HL-60/S4 treated with phorbol 12-myristate 13-acetate at 8.2 ng/mL for 4 days and 3 days (cell line): ENCODE data around the gene ZDHHC24.
"Not testable (repeated sequence)": the region's sequence is repeated elsewhere in the genome, so short reads cannot be mapped to it uniquely, and the experiment has no call there.

Experiments
- in situ Hi-C: fragments of 300-500 bp; cut with MboI; formaldehyde crosslinking; loops from 2 replicates; pipeline ENCODE4 v1.15.0; 2022; ENCODE audit warnings: low sequenced_read_pairs

The ZDHHC24 gene

DNA sequence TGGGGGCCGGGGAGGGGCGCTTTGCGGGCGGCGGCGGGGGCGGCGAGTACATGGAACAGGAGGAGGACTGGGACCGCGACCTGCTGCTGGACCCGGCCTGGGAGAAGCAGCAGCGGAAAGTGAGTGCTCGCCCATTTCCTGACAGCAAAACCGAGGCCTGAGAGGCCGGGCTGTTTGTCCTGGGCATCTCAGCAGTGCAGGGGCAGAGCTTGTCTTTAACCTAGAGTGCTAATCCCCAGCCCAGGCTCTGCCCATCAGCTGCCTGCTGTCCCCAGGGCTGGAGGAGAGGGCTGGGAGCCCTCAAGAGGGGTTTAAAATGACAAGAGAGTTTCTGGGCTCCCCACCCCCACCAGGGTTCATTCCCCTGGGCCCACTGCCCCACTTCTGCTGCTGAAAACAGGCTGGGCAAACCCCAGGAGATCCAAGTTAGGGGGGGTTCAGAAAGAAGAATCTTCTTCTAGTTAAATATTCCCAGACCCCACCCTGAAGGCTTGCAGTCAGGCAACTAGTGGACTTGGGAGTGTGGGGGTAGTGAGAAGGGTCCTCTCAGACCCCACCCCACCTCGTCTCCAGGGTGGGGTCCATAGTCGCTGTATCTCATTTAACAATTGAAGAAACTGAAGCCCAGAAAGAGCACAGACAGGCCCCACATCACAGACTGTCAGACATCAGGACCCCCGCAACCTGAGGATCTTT, 1.3 kb upstream of the ZDHHC24 start:
- in situ Hi-C loops: no loop called here

DNA sequence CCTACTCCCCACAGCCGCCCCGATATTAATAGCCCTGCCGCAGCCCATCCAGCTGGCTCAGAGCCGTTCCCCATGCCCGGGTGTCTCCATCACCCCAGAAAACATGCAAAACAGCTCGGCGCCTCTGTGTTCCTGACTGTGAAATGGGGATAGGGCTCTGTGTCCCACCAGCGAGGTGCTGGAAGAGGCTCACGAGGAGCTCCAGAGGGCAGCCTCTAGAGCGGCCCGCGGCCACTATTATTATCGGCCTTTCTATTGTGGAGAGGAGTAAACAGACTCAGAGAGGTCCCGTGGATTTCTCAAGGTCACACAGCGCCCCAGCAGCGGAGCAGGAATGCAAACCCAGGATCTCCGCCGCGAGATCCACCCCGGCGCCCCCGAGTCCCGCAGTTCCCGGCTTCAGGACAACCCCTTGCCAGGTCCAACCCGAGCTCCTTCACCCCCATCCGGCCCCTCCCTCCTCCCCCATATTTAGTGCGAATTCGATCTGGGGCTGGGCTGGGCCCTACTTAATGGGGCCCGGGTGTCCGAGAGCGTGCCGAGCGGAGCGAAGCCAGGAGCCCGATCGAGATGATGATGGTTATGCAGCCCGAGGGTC, 619 bp upstream of the ZDHHC24 start, which contains the start of gene ACTN3:
TSS of gene ACTN3 (plus strand) at position 536 of the 598 bp plus-strand sequence. CDS start at position 571, 35 bp downstream.
- in situ Hi-C loops: no loop called here

DNA sequence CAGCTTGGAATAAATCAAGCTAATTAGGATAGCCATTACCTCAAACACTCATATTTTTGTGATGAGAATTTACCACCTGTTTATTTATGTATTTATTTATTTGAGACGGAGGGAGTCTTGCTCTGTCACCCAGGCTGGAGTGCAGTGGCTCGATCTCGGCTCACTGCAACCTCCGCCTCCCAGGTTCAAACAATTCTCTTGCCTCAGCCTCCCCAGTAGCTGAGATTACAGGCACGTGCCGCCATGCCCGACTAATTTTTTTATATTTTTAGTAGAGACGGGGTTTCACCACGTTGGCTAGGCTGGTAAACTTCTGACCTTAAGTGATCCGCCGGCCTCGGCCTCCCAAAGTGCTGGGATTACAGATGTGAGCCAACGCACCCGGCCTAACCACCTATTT, 896 bp downstream of the ZDHHC24 start:
- in situ Hi-C loops: not testable (repeated sequence)

DNA sequence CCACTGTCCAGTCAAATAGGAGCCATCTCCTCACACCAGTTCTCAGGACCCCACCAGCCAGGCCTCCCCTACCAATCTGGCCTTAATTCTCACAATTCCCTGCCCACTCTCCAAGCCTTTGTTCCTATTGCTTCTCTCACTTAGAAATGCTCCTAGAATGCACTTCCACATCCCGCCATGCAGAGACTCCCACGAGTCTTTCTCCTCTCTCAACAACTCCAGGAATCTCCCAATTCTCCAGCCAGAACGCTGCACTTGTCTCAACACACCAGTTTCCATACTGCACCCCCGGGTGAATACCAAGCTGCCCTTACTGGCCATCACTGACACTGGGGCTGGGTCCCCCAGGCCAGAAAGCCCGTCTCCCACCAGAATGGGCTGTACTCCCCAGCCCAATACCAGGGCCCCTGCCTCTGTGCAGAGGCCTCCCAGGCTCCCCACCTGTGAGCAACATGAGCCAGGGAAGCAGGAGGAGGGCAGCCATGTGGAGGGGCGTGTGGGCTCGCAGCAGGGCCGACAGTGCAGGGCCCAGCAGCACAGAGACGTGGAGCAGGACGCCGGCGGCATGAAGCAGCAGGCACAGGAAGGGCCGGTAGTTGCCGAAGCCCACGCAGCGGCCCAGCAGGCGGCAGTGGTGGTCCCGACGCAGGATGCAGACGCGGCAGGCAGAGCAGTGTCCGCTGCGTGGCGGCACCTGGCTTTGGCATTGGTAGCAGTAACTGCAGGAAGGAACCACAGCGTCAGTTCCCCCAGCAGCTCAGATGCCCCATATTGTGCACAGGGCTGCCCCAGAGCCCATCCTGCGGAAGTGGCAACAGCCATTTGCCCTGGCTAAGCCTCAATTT, 2.4 kb downstream of the ZDHHC24 start:
- in situ Hi-C loops: no loop called here

DNA sequence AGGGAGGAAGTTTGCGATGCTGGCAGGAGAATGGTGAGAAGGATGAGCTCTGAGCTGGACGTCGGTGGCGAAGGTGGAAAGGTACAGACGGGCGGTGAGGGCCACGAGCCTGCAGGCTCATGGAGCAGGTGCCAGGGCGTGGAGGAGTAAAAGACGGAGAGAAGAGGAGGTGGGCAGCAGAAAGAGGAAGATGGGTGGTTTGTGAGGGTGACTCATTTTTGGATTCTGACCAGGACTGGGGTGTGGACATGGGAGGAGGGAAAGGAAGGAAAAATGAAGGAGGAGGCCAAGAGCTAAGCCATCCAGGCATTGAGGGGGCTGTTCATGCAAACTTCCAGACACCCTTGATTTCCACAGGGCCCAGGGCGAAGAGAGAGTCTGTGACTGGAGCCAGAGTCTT, 3.5 kb downstream of the ZDHHC24 start:
- in situ Hi-C loops: no loop called here

DNA sequence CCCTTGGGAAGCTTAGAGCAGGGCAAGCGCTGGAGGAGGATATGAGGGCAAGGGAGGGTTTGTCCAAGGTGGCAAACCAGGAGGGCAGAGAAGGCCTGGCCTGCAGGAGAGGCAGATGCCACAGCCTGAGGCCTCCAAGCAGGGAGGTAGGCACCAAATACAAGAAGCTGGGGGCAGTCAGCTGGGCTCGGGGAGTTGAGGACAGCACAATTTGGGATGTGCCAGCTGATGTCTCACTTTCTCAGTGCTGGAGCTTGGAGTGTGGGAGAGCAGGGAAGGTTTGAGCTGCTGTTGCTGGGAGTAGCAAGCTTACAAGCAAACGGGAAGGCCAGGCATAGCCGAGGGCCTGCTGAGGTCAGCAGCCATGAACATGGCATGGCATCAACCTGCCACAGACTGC, 4.0 kb downstream of the ZDHHC24 start:
- in situ Hi-C loops: no loop called here

DNA sequence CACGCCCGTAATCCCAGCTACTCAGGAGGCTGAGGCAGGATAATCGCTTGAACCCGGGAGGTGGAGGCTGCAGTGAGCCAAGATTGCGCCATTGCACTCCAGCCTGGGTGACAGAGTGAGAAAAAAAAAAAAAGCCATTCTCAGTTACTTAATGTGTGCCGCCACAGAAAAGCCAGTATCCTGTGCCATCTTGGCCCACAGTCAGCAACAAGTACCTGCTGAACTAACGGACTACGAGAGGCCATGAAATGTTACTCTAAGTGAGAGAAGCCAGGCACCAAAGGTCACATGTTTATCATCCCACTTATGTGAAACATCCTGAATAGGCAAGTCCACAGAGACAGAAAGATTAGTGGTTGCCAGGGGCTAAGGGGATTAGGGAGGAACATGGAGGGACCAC, 5.2 kb downstream of the ZDHHC24 start:
- in situ Hi-C loops: not testable (repeated sequence)

DNA sequence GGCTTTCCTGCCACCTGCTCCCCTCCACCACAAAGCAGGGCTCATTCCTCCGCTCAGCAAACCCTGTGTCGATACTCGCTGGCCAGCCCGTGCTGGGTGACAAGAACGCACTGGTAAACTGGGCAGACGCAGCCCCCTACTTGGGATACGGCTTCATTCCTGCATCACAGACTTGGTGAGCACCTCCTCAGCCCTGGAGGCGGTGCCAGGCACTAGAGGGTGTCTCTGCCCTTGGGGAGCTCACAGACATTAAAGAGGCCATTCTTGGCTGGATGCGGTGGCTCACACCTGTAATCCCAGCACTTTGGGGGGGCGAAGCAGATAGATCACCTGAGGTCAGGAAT, 6.0 kb downstream of the ZDHHC24 start:
- in situ Hi-C loops: no loop called here

DNA sequence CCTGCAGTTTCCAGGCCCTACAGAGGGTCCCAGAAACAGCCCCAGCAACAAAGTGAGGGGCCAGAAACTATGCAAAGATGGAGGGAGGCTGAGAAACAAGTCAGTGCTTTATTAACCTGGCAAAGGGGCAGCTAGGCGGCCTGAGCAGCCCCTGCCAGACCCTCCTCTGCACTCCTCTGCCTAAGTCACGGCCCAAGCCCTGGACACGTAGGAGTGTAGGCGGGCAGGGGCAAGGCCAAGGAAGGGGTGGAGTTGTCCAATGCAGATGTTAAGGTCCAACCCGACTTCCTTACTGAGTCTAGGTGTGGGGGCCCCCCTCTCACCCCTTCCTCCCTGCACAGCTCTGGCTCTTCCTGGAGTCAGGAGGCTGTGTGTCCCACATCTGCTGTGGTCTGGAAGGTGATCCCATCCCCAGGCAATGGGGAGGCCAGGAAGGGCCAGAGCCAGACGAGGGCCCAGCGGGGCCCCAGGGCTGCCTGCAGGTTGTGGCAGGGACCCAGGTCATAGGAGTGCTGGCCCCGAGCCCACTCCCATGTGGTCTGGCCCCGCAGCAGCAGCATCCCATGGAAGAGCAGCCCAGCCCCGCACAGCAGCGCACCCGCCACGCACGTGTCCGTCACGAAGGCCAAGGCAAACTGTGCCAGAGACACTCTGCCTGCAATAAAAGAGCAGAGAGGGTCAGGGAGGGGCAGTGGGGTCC, 6.5 kb downstream of the ZDHHC24 start:
- in situ Hi-C loops: no loop called here

DNA sequence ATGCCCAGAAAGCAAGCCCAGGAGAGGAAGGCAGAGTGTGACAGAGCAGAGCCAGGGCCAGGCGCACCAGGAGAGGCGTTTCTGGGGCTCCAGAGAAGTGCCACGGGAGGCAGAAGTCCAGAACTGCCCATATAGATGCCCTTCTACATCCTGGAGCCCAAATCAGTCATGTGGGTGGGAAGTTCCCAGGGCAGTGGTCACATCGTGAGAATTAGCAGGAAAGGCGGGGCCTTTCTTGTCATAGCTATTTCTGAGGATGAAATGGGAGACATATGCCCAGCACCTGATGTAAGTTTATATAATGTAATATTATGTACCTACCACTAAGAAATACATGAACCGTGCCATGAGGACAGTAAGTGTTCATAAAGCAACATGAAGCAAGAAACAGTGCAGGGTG, 13.1 kb downstream of the ZDHHC24 start:
- in situ Hi-C loops: no loop called here

DNA sequence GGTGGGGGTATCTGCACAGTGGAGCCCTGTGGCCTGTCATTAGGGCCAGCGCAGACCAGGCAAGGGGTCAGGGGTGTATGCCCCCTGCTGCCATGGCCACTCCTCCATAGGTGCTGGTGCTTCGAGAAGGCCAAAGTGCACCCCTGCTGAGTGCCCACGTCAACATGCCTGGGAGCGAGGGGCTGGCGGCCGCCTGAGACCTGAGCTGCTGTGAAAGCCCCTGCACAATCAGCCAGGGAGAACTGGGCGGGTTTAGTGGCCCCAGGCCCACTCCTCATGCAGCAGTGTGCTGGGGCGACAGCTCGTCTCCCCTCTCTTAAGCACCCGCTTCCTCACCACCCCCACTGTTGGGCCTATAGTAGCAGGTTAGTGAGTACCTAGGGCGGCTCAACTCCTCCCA, 14.0 kb downstream of the ZDHHC24 start:
- in situ Hi-C loops: no loop called here

DNA sequence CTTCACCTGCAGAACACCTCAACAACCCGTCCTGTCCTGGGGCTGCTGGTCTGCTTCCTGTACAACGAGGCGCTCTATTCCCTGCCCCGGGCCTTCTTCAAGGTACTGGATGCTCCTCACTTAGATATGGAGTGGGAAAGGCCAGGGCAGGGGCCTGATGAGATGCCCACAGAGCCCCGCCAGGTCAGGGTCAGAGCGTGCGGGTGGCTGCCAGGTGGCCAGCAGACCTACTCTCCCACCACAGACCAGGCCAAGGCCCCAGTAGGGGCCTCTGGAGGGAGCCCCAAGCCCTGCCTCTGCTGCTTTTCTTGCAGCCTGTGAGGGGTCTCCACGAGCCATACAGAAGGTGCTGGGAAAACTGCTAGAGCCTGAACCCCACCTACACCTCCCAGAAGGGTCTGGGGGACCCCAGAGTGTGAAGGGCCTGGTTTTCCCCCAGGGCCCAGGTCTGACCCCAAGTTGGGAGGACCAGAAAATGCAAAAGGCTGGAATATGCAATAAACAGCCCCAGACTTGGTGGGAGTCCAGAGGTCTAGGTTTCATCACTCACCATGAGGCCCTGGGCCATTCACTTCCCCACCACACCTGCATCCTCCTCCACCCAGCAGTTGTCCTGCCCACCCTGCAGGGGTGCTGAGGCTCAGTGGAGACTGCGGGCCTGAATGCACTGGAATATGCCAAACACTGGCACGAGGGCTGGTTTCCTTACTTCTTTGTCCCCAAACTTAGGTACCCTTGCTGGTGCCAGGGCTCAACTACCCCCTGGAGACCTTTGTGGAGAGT, 14.7 kb downstream of the ZDHHC24 start:
- in situ Hi-C loops: no loop called here

DNA sequence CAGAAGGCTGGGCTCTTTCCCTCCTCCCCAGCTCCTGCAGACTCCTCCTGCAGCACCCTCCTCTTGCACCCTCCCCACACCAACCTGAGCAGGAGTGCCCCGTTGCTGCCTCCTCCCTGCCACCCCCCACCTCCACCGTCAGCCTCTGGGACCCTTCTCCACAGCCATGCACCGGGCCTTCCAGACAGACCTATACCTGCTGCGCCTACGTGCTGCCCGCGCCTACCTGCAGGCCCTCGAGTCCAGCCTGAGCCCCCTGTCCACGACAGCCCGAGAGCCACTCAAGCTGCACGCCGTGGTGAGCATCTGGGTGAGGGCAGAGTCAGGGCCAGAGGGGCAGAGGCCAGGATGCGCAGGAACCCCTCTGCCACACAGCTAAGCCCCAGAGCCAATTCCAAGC, 16.2 kb downstream of the ZDHHC24 start:
- in situ Hi-C loops: no loop called here

DNA sequence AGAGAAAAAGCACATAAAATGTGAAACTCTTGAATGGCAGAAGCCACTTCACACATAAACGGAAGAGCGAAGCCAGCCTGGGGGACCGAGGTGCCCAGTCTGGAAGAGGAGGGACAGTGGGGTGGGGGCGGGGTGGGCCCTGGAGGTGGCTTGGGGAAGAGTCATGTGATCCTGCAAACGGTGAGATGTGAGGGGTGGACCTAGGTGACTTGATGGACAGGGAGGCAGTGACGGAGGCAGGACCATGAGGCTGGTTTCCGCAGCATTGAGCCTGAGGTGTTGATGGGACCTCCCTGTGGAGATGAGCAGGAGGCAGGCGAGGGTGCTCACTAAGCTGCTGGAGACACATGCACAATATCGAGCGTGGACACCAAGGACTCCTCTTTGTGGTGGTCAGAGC, 16.8 kb downstream of the ZDHHC24 start:
- in situ Hi-C loops: no loop called here

DNA sequence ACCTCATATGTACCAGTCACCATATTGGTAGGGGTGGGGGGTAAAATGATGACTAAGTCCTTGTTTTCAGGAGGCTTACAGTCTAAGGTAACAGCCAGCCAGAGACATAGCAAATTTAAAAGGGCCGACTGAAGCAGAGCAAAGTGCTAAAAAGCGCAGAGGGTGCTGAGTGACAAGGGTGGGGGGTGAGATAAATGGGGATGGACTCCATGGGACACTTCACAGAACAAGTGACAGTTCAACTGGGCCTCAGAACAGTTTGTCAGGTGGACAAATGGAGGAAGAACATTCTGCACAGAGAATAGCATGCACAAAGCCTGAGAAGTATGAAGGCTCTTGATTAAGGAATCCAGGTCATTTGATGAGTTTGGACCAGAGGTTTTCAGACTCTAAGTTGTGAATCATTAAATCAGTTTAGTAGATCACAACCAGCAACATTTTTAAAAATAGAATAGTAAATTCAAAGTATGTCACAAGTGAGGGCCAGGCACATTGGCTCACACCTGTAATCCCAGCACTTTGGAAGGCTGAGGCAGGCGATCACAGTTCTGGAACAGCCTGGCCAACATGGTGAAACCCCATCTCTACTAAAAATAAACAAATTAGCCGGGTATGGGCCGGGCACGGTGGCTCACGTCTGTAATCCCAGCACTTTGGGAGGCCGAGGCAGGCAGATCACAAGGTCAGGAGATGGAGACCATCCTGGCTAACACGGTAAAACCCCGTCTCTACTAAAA, 21.4 kb downstream of the ZDHHC24 start:
- in situ Hi-C loops: no loop called here

DNA sequence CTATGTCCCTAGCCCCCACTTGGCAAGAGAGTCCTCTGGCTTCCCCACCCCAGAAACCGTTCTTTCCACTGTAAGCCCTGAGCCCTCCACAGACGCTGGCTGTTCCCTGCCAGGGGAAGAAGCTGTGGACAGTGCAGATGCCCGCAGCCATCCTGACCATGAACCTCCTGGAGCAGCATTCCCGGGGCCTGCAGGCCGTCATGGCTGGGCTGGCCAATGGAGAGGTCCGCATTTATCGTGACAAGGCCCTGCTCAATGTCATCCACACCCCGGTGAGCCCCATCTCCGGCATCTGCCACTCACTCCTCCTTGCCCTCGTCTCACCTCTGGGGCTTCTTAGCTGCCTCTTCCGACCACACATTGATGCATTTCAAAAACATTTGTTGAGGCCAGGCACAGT, 22.2 kb downstream of the ZDHHC24 start:
- in situ Hi-C loops: no loop called here

DNA sequence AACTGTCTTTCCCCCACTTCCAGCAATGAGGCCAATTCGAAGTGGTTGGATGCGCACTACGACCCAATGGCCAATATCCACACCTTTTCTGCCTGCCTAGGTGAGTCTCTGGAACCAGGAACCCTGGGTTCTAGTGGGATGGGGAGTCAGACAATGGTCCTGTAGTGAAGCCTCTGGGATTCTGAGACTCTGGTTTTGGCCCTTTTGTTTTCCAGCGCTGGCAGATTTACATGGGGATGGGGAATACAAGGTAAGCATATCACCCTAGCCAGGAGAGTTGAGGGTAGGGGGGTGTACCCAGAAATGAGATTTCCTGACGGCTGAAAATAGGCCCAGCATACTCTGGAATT, 34.9 kb downstream of the ZDHHC24 start:
- in situ Hi-C loops: no loop called here

DNA sequence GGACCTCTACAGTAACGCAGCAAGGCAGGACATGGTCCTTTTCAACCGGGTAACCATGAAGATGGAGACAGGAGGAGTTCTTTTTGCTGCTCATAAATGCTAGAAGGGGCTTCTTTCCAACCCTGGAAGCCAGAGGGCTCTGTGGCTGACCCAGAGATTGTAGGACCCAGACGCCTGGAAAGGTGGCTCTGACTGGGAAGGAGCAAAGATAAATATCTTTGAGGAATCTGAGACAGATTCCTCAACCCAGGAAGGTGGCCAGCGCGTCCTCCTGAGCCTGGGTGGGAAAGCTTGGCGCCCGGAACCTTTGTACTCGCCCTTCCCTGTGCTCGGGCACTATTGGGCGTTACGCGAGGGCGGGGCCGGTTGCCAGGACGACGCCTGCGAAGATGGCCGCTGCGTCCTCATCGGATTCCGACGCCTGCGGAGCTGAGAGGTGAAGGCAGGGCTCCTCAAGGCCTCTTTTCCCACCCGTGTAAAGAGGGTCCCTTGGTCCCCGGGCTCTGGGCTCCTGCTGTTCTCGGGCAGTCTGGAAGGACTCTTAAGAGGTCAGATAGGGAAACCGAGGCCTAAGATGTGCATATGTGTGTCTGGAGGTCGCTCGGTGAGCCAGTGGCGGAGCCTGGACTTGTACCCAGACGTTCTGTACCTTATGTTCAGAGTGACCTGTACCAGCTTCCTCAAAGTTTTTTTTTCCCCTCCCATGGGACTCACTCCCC, 35.4 kb downstream of the ZDHHC24 start, which contains the start of gene BBS1:
TSS of gene BBS1 (plus strand) at position 365 of the 719 bp plus-strand sequence. CDS start at position 390, 25 bp downstream.
- in situ Hi-C loops: no loop called here

DNA sequence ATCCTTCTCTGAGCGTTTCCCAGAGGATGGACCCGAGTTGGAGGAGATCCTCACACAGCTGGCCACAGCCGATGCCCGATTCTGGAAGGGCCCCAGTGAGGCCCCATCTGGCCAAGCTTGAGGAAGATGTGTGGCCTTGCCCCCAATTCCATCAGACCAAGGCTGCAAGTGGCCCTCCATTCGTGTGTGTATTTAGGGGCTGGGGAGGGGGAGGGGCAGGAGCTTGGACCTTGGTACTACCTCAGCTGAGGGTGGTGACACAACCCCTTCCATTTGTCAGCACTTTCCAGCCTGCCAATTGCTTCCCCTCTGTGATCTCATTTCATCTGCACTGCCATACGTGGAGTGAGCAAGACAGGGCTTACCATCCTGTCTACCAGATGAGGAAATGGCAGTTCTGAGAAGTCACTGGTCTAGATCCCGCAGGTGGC, 36.7 kb downstream of the ZDHHC24 start:
- in situ Hi-C loops: no loop called here
